Uterus (tissue), 2 donors: Measurements from ENCODE around the gene ASTN2.

Source experiments
- POLR2A ChIP-seq, 2 donors: fragments of 450-650 bp; IDR thresholded peaks; one replicate each; pipeline ENCODE4 v1.6.1; 2016; ENCODE audit warnings: antibody characterized with exemption in 2 of 2, mild to moderate bottlenecking in 1 of 2, moderate library complexity in 1 of 2
- TF ChIP-seq, protein P1 (sequence below), 4 experiments: fragments of 200-600 bp in 2 of 4; fragments of 450-650 bp in 2 of 4; sonication (generic) in 2 of 4; IDR thresholded peaks; one replicate each; pipeline ENCODE4 v1.5.1; 2016 to 2019; ENCODE audit warnings: antibody characterized with exemption in 4 of 4, mild to moderate bottlenecking in 2 of 4, moderate library complexity in 1 of 4

DNA sequence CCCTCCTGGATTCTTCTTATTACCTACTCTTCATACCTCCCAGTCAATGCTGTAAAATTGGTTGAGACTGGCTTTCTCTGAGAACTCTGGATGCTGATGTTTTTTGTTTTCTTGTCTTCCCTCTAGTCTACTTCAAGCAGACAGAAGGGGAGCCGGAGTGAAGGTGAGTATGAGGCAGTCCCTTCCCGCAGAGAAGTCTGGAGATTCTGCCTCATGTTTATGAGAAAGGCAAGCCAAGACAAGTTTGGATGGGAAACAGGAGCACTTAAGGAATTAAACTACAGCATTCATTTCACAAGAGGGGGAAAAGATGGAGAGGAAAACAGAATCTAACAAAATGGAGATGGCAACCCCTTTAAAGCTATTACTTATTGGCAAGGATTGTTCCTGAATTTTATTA is 481.6 kb downstream of the ASTN2 start:
- TF ChIP-seq POLR2A (IDR thresholded peaks at IDR 0.05): no peak
- TF ChIP-seq, protein P1, sequence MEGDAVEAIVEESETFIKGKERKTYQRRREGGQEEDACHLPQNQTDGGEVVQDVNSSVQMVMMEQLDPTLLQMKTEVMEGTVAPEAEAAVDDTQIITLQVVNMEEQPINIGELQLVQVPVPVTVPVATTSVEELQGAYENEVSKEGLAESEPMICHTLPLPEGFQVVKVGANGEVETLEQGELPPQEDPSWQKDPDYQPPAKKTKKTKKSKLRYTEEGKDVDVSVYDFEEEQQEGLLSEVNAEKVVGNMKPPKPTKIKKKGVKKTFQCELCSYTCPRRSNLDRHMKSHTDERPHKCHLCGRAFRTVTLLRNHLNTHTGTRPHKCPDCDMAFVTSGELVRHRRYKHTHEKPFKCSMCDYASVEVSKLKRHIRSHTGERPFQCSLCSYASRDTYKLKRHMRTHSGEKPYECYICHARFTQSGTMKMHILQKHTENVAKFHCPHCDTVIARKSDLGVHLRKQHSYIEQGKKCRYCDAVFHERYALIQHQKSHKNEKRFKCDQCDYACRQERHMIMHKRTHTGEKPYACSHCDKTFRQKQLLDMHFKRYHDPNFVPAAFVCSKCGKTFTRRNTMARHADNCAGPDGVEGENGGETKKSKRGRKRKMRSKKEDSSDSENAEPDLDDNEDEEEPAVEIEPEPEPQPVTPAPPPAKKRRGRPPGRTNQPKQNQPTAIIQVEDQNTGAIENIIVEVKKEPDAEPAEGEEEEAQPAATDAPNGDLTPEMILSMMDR (IDR thresholded peaks at IDR 0.05): no peak
